GM19463 (cell line): Measurements from ENCODE around the gene ATP6V0A4.
"Not testable (repeated sequence)": the region's sequence is repeated elsewhere in the genome, so short reads cannot be mapped to it uniquely, and the experiment has no call there.

Source experiments
- ATAC-seq: cut with Tn5 transposase; IDR thresholded peaks from one replicate; pipeline ENCODE4 v1.9.1; 2021; ENCODE audit warnings: mild to moderate bottlenecking, moderate library complexity; ENCODE audit not compliant: unreplicated experiment

Gene ATP6V0A4

GRCh38 chr7:138752518-138753149 lies 45.4 kb downstream of the ATP6V0A4 start:
- peak; percentile 94 for ATAC-seq

- no peak for ATAC-seq
Observed at GRCh38 chr7:138750901-138751464, 47.0 kb downstream of the ATP6V0A4 start.

GRCh38 chr7:138750473-138750872 lies 47.5 kb downstream of the ATP6V0A4 start:
- ATAC-seq: no peak

- no peak for ATAC-seq
Observed at GRCh38 chr7:138749960-138750359, 48.0 kb downstream of the ATP6V0A4 start.

DNA sequence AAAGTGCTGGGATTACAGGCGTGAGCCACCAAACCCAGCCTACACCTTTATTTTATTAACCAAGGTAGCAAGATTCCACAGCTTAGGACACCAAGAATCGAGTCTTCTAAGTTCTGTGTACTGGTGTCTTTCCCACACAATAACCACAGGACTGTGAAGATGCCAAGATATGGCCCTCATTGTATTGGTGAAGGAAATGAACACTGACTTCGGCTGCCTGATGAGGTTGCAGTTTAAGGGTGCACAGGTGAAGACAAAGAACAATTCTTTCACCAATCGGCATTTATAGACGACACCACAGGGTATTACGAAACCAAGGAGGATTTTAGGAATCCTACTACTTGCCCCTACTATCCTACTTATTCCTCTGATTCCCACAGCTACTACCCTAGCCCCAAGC lies 49.3 kb downstream of the ATP6V0A4 start:
- no peak for ATAC-seq

GRCh38 chr7:138746073-138746472 lies 51.9 kb downstream of the ATP6V0A4 start:
- ATAC-seq: no peak

DNA sequence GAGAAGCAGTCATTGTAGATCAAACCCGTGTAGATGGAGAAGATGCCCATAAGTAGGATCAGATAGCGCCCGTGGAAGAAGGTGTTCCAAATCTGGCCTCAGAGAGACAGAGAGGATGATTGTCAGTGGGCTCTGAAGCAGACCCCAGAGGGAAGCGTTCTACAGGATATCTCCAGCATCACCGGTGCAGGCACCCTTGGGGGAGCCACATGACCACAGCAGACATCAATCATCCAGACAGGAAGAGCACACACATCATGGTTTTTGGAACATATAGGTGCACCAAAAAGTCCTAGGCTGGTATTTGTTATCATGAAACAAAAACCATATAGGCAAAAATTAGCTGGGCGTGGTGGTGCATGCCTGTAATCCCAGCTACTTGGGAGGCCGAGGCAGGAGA lies 52.8 kb downstream of the ATP6V0A4 start:
- no peak for ATAC-seq

DNA sequence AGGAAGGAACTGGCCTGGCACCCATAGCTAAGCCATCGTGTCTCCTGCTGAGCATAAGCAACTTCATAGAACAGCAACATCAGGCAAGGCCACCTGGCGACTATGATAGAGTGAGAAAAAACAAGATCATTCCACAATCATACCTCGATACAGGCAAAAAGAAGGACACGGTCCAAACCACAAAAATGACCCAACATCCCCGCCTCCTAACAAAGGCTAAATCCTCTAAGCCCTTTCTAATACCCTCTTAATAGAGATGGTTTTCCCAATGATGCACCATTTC lies 56.6 kb downstream of the ATP6V0A4 start:
- ATAC-seq: no peak

DNA sequence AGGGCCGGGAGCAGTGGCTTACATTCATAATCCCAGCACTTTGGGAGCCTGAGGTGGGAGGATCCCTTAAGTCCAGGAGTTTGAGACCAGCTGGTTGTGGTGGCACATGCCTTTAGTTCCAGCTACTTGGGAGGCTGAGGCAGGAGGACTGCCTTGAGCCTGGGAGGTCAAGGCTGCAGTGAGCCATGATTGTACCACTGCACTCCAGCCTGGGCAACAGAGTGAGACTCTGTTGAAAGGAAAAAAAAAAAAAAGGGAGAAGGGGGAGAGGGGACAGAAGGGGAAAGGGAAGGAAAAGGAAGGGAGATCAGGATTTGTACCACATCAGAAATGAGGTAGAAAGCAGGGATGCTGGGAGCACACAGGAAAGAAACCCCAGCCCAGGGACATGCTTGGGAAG lies 58.1 kb downstream of the ATP6V0A4 start:
- ATAC-seq: no peak

- ATAC-seq: peak; percentile 90
Observed at GRCh38 chr7:138738551-138739335, 59.3 kb downstream of the ATP6V0A4 start.

- no peak for ATAC-seq
Observed at GRCh38 chr7:138738114-138738513, 59.9 kb downstream of the ATP6V0A4 start.

DNA sequence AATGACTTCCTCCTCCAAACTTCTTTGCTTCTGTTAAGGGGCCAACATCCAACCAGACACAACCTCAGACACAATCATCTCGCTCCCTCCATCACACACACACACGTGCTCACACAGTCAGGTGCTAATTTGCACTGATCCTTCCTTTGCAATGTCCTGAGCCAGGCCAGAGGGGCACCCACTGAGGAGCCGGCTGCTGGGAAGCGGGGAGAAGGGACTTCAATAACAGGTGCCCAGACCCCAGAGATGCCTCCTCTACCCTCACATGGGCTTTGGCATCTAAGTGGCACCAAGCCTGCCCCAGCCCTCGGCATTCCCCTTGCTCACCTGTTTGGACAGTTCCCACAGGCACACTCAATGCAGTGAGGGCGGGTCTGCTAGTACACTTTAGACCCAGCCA lies 62.6 kb downstream of the ATP6V0A4 start:
- no peak for ATAC-seq

- ATAC-seq: not testable (repeated sequence)
Observed at GRCh38 chr7:138731733-138732132, 66.3 kb downstream of the ATP6V0A4 start.

DNA sequence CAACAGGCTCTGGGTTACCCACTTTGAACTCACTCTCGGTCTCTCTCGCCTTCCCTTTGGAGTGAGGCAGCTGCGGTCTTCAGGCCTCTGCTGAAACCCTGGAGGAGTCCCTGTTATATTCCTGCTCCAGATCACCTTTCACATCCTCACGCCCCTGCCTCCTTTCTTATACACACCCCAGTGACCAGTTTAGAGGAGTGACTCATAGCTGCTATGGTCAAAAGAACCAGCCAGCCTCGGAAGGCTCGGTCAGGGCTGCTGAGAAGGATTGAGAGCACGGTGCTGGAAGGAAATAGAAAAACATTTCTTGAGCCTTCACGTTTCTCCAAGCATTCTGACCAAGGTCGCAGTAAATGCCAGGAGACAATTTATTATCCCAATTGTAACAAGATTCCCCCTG lies 68.6 kb downstream of the ATP6V0A4 start:
- no peak for ATAC-seq

- no peak for ATAC-seq
Observed at GRCh38 chr7:138727336-138728099, 70.5 kb downstream of the ATP6V0A4 start.

- no peak for ATAC-seq
Observed at GRCh38 chr7:138726288-138726687, 71.7 kb downstream of the ATP6V0A4 start.

GRCh38 chr7:138720286-138720685 lies 77.7 kb downstream of the ATP6V0A4 start:
- no peak for ATAC-seq

DNA sequence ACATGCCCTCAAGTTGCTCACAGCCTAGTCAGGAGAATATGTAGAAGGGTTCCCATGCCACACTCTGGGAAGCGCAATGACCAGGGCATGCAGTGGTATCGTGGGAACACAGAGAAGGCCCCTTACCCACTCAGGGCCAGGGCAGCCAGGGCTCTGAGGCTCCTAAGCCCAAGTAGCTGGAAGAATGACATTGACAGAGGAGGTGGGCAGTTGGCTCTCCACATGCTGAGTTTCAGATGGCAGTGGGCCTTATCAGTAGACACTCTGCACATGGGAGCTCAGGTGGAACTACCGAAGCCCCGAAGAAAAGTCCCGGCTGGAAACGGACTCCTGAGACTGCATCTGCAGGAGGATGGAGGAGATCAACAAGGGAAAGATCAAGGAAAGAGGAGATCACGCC lies 81.1 kb downstream of the ATP6V0A4 start:
- ATAC-seq: no peak

DNA sequence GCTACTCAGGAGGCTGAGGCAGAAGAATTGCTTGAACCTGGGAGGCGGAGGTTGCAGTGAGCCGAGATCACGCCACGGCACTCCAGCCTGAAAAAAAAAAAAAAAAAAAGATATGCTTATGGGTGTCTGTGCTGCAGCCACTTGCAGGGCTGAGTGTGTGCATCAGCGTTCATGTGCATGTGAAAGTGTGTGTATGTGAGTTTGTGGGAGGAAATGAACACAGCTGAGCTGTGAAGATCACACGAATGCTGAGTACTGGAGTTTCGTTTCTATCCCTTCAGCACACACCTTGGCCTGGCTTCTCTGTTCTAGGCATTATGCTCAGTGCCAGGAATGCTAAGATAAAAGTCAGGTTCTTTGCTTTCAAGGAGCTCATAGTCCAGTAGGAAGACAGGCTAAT lies 84.8 kb downstream of the ATP6V0A4 start:
- ATAC-seq: no peak

- ATAC-seq: no peak
Observed at GRCh38 chr7:138712652-138713051, 85.3 kb downstream of the ATP6V0A4 start.

GRCh38 chr7:138710536-138711385 lies 87.2 kb downstream of the ATP6V0A4 start:
- ATAC-seq: no peak
